DMS 273 (cell line): ENCODE measurements around the gene LHX4.

Experiments
- DNase-seq: peaks from one replicate; lab custom pipeline; 2025; ENCODE audit not compliant: unreplicated experiment; lab: John Stamatoyannopoulos, UW

Gene LHX4

DNA sequence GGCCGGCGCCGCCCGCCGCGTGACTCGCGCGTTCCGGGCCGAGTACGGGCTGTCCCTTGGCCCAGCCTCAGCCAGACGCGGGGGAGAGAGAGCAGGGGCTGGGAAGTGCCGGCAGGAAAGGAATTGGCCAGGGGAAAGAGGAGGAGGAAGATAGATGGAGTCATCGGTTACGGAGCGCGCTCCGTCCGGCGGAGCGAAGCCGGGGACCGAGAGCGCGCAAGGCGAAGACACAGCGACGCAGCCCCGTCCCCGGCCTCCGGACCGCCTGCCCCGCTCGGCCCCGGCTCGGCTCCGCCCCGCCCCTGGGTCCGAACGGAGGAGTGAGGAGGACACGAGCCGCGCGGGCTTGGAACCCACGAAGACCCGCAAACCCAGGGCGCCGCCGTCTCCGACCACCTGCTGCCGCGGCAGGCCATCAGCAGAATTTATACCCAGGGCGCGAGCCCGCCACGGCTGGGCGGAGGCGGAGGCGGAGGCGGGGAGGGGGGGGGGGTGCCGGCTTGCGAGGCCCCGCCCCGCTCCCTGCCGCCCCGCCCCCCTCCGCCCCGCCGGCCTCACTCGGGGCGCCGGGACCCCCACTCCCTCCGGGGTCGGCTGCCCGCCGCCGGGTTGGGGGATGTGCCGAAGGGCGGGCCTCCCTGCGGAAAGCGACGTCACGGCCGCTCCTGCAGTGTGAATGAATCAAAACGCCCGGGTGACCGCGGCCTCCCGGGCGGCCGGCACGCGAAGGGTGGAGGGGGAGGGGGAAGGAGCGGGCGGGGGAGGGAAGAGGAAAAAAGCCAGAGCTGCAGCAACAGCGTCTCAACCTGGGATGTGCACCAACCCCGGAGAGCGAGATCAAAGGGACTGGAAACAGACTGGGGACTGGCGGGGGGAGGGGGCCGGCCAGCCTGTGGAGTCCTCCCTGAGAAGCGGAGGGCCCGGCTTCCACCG, at the start of gene LHX4:
LHX4 (plus strand) TSS at position 782 of the 933 bp plus-strand sequence. CDS start 266 bp downstream, outside the sequence.
- DNase-seq: peak; percentile 88

GRCh38 chr1:180181048-180181447, 49.0 kb upstream of the LHX4 start:
- DNase-seq: peak; percentile 70

DNA sequence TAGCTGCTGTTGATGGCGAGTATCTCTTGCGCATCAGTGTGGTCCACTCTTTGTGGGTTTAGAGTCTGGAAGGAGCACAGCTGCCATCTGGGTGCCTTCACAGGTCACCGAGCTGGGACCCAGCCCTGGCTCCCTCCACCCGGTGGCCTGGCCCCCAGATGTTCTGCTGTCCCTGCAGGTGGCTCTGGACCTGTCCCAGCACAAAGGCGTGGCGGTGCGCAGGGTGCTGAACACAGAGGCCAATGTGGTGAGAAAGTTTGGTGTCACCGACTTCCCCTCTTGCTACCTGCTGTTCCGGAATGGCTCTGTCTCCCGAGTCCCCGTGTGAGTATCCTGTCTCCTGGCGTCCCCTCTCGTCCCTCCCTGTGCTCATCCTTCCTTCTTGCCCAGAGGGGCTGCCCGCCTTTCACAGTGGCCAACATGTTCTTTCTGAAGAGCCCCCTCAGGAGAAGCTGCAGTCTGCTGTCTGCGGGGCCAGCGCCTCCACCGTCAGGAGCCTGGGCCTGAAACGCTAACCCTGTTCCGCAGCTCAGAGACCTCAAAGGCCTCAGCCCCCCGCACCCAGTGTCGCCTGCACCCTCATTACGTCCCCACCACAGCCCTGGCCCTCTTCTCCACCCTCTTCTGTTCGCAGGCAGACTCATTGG, 47.9 kb upstream of the LHX4 start:
- DNase-seq: peak; percentile 50

DNA sequence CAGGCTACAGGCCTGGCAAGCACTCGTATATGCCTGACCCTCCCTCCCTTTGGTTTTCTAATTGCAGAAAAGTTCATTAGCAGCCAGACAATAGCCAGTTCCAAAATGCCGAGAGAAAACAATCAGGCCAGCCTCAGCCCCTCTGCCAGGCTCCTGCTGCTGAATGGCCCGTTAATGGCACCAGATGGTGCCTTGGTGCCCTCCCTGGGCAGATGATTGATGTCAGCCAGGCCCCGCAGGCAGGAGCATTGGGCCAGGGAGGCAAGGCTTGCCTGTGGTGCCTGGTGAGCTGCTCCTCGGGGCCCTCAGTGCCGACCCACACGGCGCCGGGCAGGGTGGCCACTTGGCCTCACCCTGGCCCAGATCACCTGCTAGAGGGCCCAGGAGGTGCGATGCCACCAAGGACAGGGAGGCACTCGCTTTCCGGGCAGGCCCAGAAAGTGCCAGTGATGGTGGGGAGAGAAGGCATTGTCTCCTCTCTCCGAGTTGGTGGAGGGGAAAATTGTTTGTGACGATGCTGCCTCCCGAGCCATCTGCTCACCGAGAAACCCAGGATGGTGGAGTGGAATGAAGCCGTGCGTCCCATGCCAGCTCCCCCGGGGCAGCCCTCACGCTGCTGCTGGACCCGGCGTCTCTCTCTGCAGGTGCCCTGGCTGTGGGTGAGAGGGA, 47.3 kb upstream of the LHX4 start:
- peak; percentile 91 for DNase-seq

GRCh38 chr1:180183426-180183825, 46.6 kb upstream of the LHX4 start:
- no peak for DNase-seq

- no peak for DNase-seq
These were observed 46.0 kb upstream of the LHX4 start for GRCh38 chr1:180184041-180184440.

GRCh38 chr1:180185281-180185680, 44.8 kb upstream of the LHX4 start:
- DNase-seq: no peak

GRCh38 chr1:180185971-180186645, 44.0 kb upstream of the LHX4 start:
- no peak for DNase-seq

- DNase-seq: no peak
These were observed 43.2 kb upstream of the LHX4 start for GRCh38 chr1:180186831-180187230.

- DNase-seq: no peak
These were observed 42.4 kb upstream of the LHX4 start for GRCh38 chr1:180187626-180188025.

GRCh38 chr1:180188091-180188506, 42.0 kb upstream of the LHX4 start:
- DNase-seq: peak; percentile 86

GRCh38 chr1:180188684-180189175, 41.3 kb upstream of the LHX4 start:
- DNase-seq: no peak

DNA sequence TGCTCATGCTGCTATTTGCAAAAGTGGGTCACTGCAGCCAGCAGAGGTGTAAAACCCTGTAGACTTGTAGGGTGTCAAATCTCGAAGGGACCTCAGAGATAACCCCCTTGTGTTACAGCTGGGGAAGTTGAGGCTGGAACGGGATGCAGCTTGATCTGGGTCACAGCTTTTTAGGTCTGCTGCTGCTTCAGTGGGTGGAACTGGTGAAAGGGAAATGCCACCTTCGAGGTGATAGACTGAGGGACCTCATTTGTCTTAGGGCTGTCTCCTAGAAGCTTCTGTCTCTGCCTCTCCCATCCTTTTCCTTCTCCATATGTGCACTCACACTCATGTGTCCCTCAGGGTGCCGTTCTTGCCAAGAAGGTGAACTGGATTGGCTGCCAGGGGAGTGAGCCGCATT, 40.0 kb upstream of the LHX4 start:
- DNase-seq: no peak

DNA sequence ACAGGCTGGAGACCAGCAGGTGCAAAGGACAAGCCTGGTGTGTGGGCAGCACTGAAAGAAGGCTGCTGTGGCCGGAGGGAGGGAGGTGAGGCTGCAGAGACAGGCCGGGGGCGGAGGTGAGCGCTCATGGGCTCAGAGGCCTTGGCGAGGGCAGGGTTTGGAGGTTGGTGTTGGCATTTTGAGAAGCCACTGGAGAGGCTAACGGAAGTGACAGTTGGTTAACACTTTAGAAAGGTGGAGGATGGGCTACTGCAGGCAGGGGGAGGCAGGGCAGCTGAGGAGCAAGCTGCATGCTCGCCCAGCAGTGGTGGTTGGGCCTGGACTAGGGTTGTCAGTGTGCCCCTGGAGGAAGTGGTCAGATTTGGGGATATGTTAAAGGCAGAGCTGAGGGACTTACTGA, 37.9 kb upstream of the LHX4 start:
- DNase-seq: no peak

DNA sequence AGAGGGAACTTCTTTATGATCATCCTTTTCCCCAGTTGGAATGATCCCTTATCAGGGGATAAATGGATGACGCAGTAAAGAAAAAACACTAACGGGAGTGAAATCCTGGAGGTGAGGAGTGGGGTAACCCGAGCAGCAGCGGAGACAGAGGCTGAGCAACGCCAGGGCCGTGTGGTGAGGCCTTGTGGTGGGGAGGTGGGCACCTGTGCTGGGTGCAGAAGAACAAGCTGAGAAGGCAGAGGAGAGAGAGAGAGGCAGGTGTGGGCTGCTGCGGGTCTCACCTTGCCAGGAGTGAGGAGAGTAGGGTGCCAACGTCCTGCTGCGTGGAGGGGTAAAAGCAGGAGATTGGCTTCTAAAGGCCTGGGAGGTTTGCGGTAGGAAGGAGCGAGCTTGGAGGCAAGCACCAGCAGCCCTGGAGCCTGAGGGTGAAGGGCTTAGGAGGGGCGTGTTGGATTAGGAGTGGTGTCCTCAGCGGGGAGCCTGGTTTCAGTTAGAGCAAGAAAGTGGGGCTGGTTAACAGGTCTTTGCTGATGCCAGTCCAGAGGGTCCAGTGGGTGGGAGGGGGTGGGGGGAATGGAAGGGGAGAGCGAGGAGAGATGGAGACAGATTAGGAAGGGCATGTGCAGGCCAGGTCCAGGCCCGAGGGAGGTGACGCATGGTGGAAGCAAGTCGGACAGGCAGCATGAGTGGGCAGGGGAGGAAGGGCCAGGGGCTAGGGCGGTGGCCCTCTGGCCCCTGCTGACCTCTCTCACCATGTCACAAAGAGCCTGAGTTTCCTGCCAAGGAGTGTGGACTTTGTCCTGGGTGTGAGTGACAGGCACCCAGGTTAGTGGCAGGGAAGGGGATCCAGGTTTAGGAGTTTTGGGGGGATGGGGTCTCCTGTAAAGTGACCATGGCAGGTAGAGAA, 36.7 kb upstream of the LHX4 start:
- no peak for DNase-seq

DNA sequence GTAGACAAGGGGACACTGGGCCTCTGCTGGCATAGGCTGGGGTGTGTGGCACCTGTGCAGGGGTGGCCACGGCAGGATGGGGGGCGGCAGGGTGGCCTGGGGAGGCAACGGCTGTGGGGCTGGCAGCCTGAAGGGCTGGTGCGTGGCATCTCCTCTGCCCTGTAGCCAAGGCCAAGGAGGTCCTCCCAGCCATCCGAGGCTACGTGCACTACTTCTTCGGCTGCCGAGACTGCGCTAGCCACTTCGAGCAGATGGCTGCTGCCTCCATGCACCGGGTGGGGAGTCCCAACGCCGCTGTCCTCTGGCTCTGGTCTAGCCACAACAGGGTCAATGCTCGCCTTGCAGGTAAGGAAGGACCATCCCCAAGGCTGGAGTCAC, 36.0 kb upstream of the LHX4 start:
- no peak for DNase-seq

GRCh38 chr1:180194546-180195207, 35.4 kb upstream of the LHX4 start:
- DNase-seq: peak; percentile 94

- no peak for DNase-seq
These were observed 34.7 kb upstream of the LHX4 start for GRCh38 chr1:180195401-180195800.

DNA sequence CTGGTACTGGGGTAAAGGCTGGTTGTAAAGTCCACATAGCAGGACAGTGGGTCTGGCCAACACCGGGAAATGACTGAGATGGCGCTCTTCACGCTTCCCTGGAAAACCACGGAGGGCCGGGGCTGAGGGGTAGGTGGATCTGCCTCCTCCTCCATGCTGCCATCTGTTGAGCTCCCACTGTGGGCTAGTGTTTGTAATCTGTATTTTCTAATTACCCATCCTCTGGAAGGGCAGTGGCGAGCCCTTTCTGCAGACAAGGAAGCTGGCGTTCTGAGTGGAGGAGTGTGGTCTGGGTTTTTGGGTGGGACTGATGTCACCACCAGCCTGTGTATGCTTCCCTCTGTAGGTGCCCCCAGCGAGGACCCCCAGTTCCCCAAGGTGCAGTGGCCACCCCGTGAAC, 34.1 kb upstream of the LHX4 start:
- DNase-seq: peak; percentile 50
